CD4-positive, alpha-beta T cell treated with Interleukin-2 at 100 ng/mL for 4 hours (primary cell): ENCODE results near the gene CDK5R1.
"Not testable (repeated sequence)": the region's sequence is repeated elsewhere in the genome, so short reads cannot be mapped to it uniquely, and the experiment has no call there.

Source experiments
- DNase-seq: peaks from one replicate; pipeline ENCODE4 v3.0.0-alpha.2; 2020; ENCODE audit warnings: low spot score

CDK5R1 gene

GRCh38 chr17:32486701-32487472 lies at the start of gene CDK5R1:
Gene CDK5R1, plus strand, starts transcription at chr17:32486993. Its CDS starts 628 bp downstream, at chr17:32487621.
- peak; percentile 69 for DNase-seq

GRCh38 chr17:32440722-32441121 lies 46.1 kb upstream of the CDK5R1 start:
- DNase-seq: no peak

GRCh38 chr17:32441886-32442285 lies 44.9 kb upstream of the CDK5R1 start:
- DNase-seq: no peak

- no peak for DNase-seq
Measured at GRCh38 chr17:32443827-32444300, 42.9 kb upstream of the CDK5R1 start.

- peak; percentile 99 for DNase-seq
Measured at GRCh38 chr17:32444301-32445073, 42.3 kb upstream of the CDK5R1 start, which contains the start of gene PSMD11. Gene PSMD11, plus strand, starts transcription at chr17:32444510. Its CDS starts 14 bp downstream, at chr17:32444524.

GRCh38 chr17:32445074-32445415 lies 41.7 kb upstream of the CDK5R1 start:
- DNase-seq: peak; percentile 15

GRCh38 chr17:32445497-32445896 lies 41.3 kb upstream of the CDK5R1 start:
- no peak for DNase-seq

GRCh38 chr17:32445971-32446370 lies 40.8 kb upstream of the CDK5R1 start:
- peak; percentile 21 for DNase-seq

- no peak for DNase-seq
Measured at GRCh38 chr17:32446949-32447348, 39.8 kb upstream of the CDK5R1 start.

GRCh38 chr17:32449963-32450362 lies 36.8 kb upstream of the CDK5R1 start:
- DNase-seq: no peak

- DNase-seq: not testable (repeated sequence)
Measured at GRCh38 chr17:32450379-32450778, 36.4 kb upstream of the CDK5R1 start.

- no peak for DNase-seq
Measured at GRCh38 chr17:32451879-32452278, 34.9 kb upstream of the CDK5R1 start.

GRCh38 chr17:32452281-32452680 lies 34.5 kb upstream of the CDK5R1 start:
- no peak for DNase-seq

- DNase-seq: no peak
Measured at GRCh38 chr17:32453370-32453769, 33.4 kb upstream of the CDK5R1 start.

- DNase-seq: peak; percentile 6
Measured at GRCh38 chr17:32458371-32458770, 28.4 kb upstream of the CDK5R1 start.

- no peak for DNase-seq
Measured at GRCh38 chr17:32460054-32460453, 26.7 kb upstream of the CDK5R1 start.

GRCh38 chr17:32461498-32461852 lies 25.3 kb upstream of the CDK5R1 start:
- no peak for DNase-seq

- peak; percentile 74 for DNase-seq
Measured at GRCh38 chr17:32461853-32462617, 24.8 kb upstream of the CDK5R1 start.

GRCh38 chr17:32463304-32463703 lies 23.5 kb upstream of the CDK5R1 start:
- no peak for DNase-seq

- DNase-seq: no peak
Measured at GRCh38 chr17:32464374-32464773, 22.4 kb upstream of the CDK5R1 start.

- DNase-seq: no peak
Measured at GRCh38 chr17:32467949-32468348, 18.8 kb upstream of the CDK5R1 start.

GRCh38 chr17:32470405-32471167 lies 16.2 kb upstream of the CDK5R1 start:
- no peak for DNase-seq
